Upper lobe of left lung (tissue), 4 donors: Measurements from ENCODE around the gene CYLD.

ENCODE experiments used
- EP300 ChIP-seq, 4 donors: sonication (generic); formaldehyde crosslinking; IDR thresholded peaks; one replicate each; pipeline ENCODE4 v1.5.1; 2017; ENCODE audit warnings: antibody characterized with exemption in 4 of 4, control low read depth in 2 of 4
- POLR2A ChIP-seq, 4 donors: fragments of 450-650 bp; IDR thresholded peaks; one replicate each; pipeline ENCODE4 v1.5.1; 2016 to 2017; ENCODE audit warnings: antibody characterized with exemption in 4 of 4, mild to moderate bottlenecking in 2 of 4
- TF ChIP-seq, protein P1 (sequence below), 6 experiments: fragments of 450-650 bp in 4 of 6; fragments of 200-600 bp in 2 of 6; sonication (generic) in 2 of 6; IDR thresholded peaks; one replicate each; pipeline ENCODE4 v1.5.1; 2016 to 2019; ENCODE audit warnings: antibody characterized with exemption in 6 of 6

- no peak for TF ChIP-seq EP300 (IDR thresholded peaks at IDR 0.05)
- TF ChIP-seq, protein P1, sequence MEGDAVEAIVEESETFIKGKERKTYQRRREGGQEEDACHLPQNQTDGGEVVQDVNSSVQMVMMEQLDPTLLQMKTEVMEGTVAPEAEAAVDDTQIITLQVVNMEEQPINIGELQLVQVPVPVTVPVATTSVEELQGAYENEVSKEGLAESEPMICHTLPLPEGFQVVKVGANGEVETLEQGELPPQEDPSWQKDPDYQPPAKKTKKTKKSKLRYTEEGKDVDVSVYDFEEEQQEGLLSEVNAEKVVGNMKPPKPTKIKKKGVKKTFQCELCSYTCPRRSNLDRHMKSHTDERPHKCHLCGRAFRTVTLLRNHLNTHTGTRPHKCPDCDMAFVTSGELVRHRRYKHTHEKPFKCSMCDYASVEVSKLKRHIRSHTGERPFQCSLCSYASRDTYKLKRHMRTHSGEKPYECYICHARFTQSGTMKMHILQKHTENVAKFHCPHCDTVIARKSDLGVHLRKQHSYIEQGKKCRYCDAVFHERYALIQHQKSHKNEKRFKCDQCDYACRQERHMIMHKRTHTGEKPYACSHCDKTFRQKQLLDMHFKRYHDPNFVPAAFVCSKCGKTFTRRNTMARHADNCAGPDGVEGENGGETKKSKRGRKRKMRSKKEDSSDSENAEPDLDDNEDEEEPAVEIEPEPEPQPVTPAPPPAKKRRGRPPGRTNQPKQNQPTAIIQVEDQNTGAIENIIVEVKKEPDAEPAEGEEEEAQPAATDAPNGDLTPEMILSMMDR (IDR thresholded peaks at IDR 0.05), result no peak
- no peak for TF ChIP-seq POLR2A (IDR thresholded peaks at IDR 0.05)
Measured at GRCh38 chr16:50831751-50832150, 89.9 kb downstream of the CYLD start.
